Measurements from ENCODE around the gene OR2B3. TPM values are rescaled to one million over a fixed set of nuclear protein-coding genes. Genes with fewer than 3 reads are reported as not detected.

The OR2B3 gene
- total and polyA plus RNA-seq, 4 donors: not detected

GRCh38 chr6:29082457-29082856 is 4.7 kb downstream of the OR2B3 start:
- Histone ChIP-seq H3K27ac (ENCODE audit: low read depth in 1 of 2, low read length in 2 of 2) (no peak overlapping the region), H3K4me3 (ENCODE audit: low read depth in 1 of 3, low read length in 3 of 3) (no peak overlapping the region), H3K27me3 (ENCODE audit: control insufficient read depth in 4 of 4, insufficient read depth in 4 of 4, low read length in 3 of 4) (peaks cover 0 to 2% (median 0%) of the 10 kb centered on the region in 4 donors), H3K36me3 (ENCODE audit: control insufficient read depth in 4 of 4, insufficient read depth in 3 of 4, low read depth in 1 of 4, low read length in 3 of 4) (no peaks in the 10 kb centered on the region), H3K9me3 (ENCODE audit: control insufficient read depth in 4 of 4, low read length in 3 of 4) (no peaks in the 10 kb centered on the region), H3K9ac (ENCODE audit: low read depth in 1 of 2, low read length in 2 of 2) (no peak overlapping the region), H3K4me1 (ENCODE audit: control insufficient read depth in 4 of 4, insufficient read depth in 4 of 4, low read length in 3 of 4) (no peaks in the 10 kb centered on the region)
- TF ChIP-seq MAX (IDR thresholded peaks at IDR 0.05): no peak
- TF ChIP-seq ATF3 (IDR thresholded peaks at IDR 0.05): no peak
- TF ChIP-seq FOXA1 (IDR thresholded peaks at IDR 0.05): no peak
- TF ChIP-seq GABPA (IDR thresholded peaks at IDR 0.05 in 1 of 2, conservative IDR thresholded peaks at IDR 0.05 in 1 of 2): no peak
- no peak for TF ChIP-seq RAD21 (IDR thresholded peaks at IDR 0.05)
- TF ChIP-seq YY1 (IDR thresholded peaks at IDR 0.05): no peak
- no peak for TF ChIP-seq REST (IDR thresholded peaks at IDR 0.05)
- no peak for TF ChIP-seq FOXA2 (IDR thresholded peaks at IDR 0.05)
- no peak for TF ChIP-seq HNF4G (IDR thresholded peaks at IDR 0.05)
- no peak for TF ChIP-seq CTCF (IDR thresholded peaks at IDR 0.05; ENCODE audit: low read depth, low read length, missing input control)
- no peak for TF ChIP-seq ZBTB33 (IDR thresholded peaks at IDR 0.05)
- 89% methylated on average over 15 of the region's 15 CpGs for WGBS
- no peak for DNase-seq (ENCODE audit: low spot score)

- H3K9ac ChIP-seq (ENCODE audit: low read depth in 1 of 2, low read length in 2 of 2): no peak overlapping the region
- no peaks in the 10 kb centered on the region for H3K36me3 ChIP-seq (ENCODE audit: control insufficient read depth in 4 of 4, insufficient read depth in 3 of 4, low read depth in 1 of 4, low read length in 3 of 4)
- no peaks in the 10 kb centered on the region for H3K9me3 ChIP-seq (ENCODE audit: control insufficient read depth in 4 of 4, low read length in 3 of 4)
- TF ChIP-seq RAD21 (IDR thresholded peaks at IDR 0.05) (no peak), JUND (IDR thresholded peaks at IDR 0.05) (no peak), GABPA (IDR thresholded peaks at IDR 0.05 in 1 of 2, conservative IDR thresholded peaks at IDR 0.05 in 1 of 2) (no peak), REST (IDR thresholded peaks at IDR 0.05) (no peak), SP1 (IDR thresholded peaks at IDR 0.05) (no peak), ZBTB33 (IDR thresholded peaks at IDR 0.05) (no peak), TAF1 (conservative IDR thresholded peaks at IDR 0.05) (no peak), HNF4G (IDR thresholded peaks at IDR 0.05) (no peak), FOXA2 (IDR thresholded peaks at IDR 0.05) (no peak), YY1 (IDR thresholded peaks at IDR 0.05) (no peak), MAX (IDR thresholded peaks at IDR 0.05) (no peak), ATF3 (IDR thresholded peaks at IDR 0.05) (no peak), RXRA (IDR thresholded peaks at IDR 0.05) (no peak), NR2F2 (IDR thresholded peaks at IDR 0.05) (no peak)
- H3K4me1 ChIP-seq (ENCODE audit: control insufficient read depth in 4 of 4, insufficient read depth in 4 of 4, low read length in 3 of 4): no peaks in the 10 kb centered on the region
- H3K4me3 ChIP-seq (ENCODE audit: low read depth in 1 of 3, low read length in 3 of 3): no peak overlapping the region
- H3K27me3 ChIP-seq (ENCODE audit: control insufficient read depth in 4 of 4, insufficient read depth in 4 of 4, low read length in 3 of 4): no peaks in the 10 kb centered on the region
- H3K27ac ChIP-seq (ENCODE audit: low read depth in 1 of 2, low read length in 2 of 2): no peak overlapping the region
- DNase-seq (ENCODE audit: low spot score): no peak
Measured at GRCh38 chr6:29081312-29081711, 5.8 kb downstream of the OR2B3 start.

All from liver (tissue), 9 donors.